Measurements from ENCODE around the gene EARS2. TPM values are rescaled to one million over a fixed set of nuclear protein-coding genes. Genes with fewer than 3 reads are reported as not detected.

The EARS2 gene
- total and polyA plus RNA-seq, 2 of the 8 experiments (the other 6 are each of a cell fraction or from before 2014, with no cell fraction given) = 47.8 to 111 TPM

DNA sequence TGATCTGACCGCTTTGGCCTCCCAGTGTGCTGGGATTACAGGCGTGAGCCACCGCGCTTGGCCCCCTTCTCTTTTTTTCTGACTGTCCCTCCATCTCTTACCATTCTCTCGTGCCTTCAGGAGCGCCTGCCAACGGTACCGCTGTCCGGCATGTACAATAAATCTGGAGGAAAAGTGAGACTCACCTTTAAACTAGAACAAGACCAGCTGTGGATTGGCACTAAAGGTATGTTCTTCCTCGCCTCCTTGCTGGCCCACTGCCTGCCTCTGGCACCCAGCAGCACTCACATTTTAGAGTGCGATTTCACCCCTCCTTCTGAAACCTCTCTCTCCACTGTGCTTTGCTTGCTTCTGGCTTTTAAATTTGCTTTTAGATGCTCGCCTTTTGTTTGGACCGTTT is 5.4 kb upstream of the EARS2 start (continued):
- TF ChIP-seq, protein P1, sequence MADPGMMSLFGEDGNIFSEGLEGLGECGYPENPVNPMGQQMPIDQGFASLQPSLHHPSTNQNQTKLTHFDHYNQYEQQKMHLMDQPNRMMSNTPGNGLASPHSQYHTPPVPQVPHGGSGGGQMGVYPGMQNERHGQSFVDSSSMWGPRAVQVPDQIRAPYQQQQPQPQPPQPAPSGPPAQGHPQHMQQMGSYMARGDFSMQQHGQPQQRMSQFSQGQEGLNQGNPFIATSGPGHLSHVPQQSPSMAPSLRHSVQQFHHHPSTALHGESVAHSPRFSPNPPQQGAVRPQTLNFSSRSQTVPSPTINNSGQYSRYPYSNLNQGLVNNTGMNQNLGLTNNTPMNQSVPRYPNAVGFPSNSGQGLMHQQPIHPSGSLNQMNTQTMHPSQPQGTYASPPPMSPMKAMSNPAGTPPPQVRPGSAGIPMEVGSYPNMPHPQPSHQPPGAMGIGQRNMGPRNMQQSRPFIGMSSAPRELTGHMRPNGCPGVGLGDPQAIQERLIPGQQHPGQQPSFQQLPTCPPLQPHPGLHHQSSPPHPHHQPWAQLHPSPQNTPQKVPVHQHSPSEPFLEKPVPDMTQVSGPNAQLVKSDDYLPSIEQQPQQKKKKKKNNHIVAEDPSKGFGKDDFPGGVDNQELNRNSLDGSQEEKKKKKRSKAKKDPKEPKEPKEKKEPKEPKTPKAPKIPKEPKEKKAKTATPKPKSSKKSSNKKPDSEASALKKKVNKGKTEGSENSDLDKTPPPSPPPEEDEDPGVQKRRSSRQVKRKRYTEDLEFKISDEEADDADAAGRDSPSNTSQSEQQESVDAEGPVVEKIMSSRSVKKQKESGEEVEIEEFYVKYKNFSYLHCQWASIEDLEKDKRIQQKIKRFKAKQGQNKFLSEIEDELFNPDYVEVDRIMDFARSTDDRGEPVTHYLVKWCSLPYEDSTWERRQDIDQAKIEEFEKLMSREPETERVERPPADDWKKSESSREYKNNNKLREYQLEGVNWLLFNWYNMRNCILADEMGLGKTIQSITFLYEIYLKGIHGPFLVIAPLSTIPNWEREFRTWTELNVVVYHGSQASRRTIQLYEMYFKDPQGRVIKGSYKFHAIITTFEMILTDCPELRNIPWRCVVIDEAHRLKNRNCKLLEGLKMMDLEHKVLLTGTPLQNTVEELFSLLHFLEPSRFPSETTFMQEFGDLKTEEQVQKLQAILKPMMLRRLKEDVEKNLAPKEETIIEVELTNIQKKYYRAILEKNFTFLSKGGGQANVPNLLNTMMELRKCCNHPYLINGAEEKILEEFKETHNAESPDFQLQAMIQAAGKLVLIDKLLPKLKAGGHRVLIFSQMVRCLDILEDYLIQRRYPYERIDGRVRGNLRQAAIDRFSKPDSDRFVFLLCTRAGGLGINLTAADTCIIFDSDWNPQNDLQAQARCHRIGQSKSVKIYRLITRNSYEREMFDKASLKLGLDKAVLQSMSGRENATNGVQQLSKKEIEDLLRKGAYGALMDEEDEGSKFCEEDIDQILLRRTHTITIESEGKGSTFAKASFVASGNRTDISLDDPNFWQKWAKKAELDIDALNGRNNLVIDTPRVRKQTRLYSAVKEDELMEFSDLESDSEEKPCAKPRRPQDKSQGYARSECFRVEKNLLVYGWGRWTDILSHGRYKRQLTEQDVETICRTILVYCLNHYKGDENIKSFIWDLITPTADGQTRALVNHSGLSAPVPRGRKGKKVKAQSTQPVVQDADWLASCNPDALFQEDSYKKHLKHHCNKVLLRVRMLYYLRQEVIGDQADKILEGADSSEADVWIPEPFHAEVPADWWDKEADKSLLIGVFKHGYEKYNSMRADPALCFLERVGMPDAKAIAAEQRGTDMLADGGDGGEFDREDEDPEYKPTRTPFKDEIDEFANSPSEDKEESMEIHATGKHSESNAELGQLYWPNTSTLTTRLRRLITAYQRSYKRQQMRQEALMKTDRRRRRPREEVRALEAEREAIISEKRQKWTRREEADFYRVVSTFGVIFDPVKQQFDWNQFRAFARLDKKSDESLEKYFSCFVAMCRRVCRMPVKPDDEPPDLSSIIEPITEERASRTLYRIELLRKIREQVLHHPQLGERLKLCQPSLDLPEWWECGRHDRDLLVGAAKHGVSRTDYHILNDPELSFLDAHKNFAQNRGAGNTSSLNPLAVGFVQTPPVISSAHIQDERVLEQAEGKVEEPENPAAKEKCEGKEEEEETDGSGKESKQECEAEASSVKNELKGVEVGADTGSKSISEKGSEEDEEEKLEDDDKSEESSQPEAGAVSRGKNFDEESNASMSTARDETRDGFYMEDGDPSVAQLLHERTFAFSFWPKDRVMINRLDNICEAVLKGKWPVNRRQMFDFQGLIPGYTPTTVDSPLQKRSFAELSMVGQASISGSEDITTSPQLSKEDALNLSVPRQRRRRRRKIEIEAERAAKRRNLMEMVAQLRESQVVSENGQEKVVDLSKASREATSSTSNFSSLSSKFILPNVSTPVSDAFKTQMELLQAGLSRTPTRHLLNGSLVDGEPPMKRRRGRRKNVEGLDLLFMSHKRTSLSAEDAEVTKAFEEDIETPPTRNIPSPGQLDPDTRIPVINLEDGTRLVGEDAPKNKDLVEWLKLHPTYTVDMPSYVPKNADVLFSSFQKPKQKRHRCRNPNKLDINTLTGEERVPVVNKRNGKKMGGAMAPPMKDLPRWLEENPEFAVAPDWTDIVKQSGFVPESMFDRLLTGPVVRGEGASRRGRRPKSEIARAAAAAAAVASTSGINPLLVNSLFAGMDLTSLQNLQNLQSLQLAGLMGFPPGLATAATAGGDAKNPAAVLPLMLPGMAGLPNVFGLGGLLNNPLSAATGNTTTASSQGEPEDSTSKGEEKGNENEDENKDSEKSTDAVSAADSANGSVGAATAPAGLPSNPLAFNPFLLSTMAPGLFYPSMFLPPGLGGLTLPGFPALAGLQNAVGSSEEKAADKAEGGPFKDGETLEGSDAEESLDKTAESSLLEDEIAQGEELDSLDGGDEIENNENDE (IDR thresholded peaks at IDR 0.05; ENCODE audit: insufficient replicate concordance, low read length) = no peak
- no peak for TF ChIP-seq SP1 (IDR thresholded peaks at IDR 0.05; ENCODE audit: low read depth, low read length)
- no peak for TF ChIP-seq CHD2 (IDR thresholded peaks at IDR 0.05; ENCODE audit: low read length)
- no peak for TF ChIP-seq MAFK (IDR thresholded peaks at IDR 0.05; ENCODE audit: low read depth, low read length)
- TF ChIP-seq RBBP5 (IDR thresholded peaks at IDR 0.05; ENCODE audit: borderline replicate concordance, low read depth, low read length) = no peak
- TF ChIP-seq EGR1 (IDR thresholded peaks at IDR 0.05; ENCODE audit: borderline replicate concordance, low read depth, low read length) = no peak
- TF ChIP-seq GTF2F1 (IDR thresholded peaks at IDR 0.05; ENCODE audit: borderline replicate concordance, low read depth, low read length) = no peak
- no peak for TF ChIP-seq ASH2L (IDR thresholded peaks at IDR 0.05; ENCODE audit: low read length)
- no peak for TF ChIP-seq BACH1 (IDR thresholded peaks at IDR 0.05; ENCODE audit: low read length)
